Measurements from ENCODE around the gene ZNF609. TPM values are rescaled to one million over a fixed set of nuclear protein-coding genes. Genes with fewer than 3 reads are reported as not detected.

The ZNF609 gene
- total and polyA plus RNA-seq, 11 donors, result 5.8 to 24.5 (median 15.3) TPM

DNA sequence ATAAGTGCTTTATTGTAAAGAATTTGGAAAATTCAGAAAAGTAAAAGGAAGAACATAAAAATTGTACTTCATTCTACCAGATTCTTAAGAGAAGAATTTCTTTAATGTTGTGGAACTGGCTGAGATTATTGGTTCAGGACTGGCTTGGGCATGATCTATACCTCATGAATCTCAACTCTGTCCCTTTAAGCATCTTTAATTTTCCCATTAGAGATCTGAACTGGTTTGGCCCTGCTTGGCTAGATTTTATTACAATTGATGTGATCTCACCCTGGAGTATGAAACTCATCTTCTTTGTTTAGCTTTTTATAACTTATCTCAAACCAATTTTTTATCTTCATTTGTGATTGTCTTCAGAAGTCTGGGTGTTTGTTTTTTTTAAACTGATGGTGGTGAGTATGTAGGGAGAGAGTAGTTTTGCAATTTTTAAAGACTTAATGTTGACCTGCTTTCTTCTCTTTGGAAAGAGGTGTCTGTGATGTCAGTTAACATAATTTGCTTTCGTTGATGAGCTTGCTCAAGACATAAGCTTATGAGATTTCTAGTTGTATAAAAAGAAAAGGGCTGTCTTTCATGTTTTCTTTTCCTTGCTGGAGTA is 61.9 kb downstream of the ZNF609 start:
- no peak for ATAC-seq
- Histone ChIP-seq H3K9me3 (no peaks in the 10 kb centered on the region), H3K4me1 (peaks cover 5 to 30% (median 22%) of the 10 kb centered on the region in 12 donors), H3K36me3 (peaks cover 0 to under 1% (median 0%) of the 10 kb centered on the region in 9 donors), H3K4me3 (no peak overlapping the region), H3K27ac (peak overlapping the region in 7 of 12 donors; percentile 11 to 58 (median 44)), H3K27me3 (no peaks in the 10 kb centered on the region)
- WGBS, 4 donors, result 58 to 75% (median 67%) methylated on average over 1 of the region's 1 CpG
- intact Hi-C loops (cut with DNase I), result no loop called here
- no peak for DNase-seq
- TF ChIP-seq, protein P1, sequence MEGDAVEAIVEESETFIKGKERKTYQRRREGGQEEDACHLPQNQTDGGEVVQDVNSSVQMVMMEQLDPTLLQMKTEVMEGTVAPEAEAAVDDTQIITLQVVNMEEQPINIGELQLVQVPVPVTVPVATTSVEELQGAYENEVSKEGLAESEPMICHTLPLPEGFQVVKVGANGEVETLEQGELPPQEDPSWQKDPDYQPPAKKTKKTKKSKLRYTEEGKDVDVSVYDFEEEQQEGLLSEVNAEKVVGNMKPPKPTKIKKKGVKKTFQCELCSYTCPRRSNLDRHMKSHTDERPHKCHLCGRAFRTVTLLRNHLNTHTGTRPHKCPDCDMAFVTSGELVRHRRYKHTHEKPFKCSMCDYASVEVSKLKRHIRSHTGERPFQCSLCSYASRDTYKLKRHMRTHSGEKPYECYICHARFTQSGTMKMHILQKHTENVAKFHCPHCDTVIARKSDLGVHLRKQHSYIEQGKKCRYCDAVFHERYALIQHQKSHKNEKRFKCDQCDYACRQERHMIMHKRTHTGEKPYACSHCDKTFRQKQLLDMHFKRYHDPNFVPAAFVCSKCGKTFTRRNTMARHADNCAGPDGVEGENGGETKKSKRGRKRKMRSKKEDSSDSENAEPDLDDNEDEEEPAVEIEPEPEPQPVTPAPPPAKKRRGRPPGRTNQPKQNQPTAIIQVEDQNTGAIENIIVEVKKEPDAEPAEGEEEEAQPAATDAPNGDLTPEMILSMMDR (IDR thresholded peaks at IDR 0.05), result no peak
- no peak for TF ChIP-seq POLR2A (IDR thresholded peaks at IDR 0.05)

DNA sequence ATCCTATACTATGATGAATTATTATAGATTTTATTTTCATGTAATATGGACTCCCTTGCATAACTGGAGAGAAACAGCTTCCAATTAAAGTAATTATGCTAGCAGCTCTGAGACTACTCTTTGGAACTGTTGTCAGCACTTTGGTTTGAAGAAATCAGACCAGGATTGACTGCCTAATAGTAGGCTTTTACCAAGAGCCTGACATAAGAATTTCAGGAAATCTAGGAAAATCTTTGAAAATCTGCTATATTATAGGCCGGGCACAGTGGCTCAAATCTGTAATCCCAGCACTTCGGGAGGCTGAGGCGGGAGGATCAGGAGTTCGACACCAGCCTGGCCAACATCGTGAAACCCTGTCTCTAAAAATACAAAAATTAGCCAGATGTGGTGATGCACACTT is 62.9 kb downstream of the ZNF609 start:
- H3K27me3 ChIP-seq, result no peaks in the 10 kb centered on the region
- no peak for DNase-seq
- intact Hi-C loops (cut with DNase I), result no loop called here
- ATAC-seq, result no peak
- H3K27ac ChIP-seq, result no peak overlapping the region
- H3K4me1 ChIP-seq, result peaks cover 5 to 33% (median 22%) of the 10 kb centered on the region in 12 donors
- no peak overlapping the region for H3K4me3 ChIP-seq
- 94 to 98% (median 97%) methylated on average over 5 of the region's 5 CpGs for WGBS, 4 donors
- H3K36me3 ChIP-seq, result no peaks in the 10 kb centered on the region
- H3K9me3 ChIP-seq, result no peaks in the 10 kb centered on the region
- TF ChIP-seq, protein P1 (IDR thresholded peaks at IDR 0.05), result no peak
- no peak for TF ChIP-seq POLR2A (IDR thresholded peaks at IDR 0.05)

DNA sequence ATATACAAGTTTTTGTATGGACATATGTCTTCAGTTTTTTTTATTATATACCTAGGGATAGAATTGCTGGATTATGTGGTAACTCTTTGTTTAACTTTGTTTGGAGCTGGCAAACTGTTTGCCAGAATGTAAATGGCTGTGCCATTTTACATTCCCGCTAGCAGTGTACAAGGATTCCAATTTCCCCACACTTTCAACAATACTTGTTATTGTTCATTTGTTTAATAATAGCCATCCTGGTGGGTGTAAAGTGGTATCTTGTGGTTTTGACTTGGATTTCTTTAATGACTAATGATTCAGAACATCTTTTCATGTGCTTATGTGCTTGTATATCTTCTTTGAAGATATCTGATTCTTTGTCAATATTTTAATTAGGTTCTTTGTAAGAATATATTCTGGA is 64.4 kb downstream of the ZNF609 start:
- no peak for TF ChIP-seq POLR2A (IDR thresholded peaks at IDR 0.05)
- TF ChIP-seq, protein P1 (IDR thresholded peaks at IDR 0.05), result no peak
- intact Hi-C loops (cut with DNase I), result no loop called here
- DNase-seq (no peak), ATAC-seq (no peak)
- WGBS, 4 donors, result 95 to 100% (median 96%) methylated on average over 1 of the region's 1 CpG
- H3K4me1 ChIP-seq, result peaks cover 5 to 30% (median 22%) of the 10 kb centered on the region in 12 donors
- H3K4me3 ChIP-seq, result no peak overlapping the region
- H3K36me3 ChIP-seq, result no peaks in the 10 kb centered on the region
- H3K9me3 ChIP-seq, result no peaks in the 10 kb centered on the region
- H3K27me3 ChIP-seq, result no peaks in the 10 kb centered on the region
- H3K27ac ChIP-seq, result no peak overlapping the region

DNA sequence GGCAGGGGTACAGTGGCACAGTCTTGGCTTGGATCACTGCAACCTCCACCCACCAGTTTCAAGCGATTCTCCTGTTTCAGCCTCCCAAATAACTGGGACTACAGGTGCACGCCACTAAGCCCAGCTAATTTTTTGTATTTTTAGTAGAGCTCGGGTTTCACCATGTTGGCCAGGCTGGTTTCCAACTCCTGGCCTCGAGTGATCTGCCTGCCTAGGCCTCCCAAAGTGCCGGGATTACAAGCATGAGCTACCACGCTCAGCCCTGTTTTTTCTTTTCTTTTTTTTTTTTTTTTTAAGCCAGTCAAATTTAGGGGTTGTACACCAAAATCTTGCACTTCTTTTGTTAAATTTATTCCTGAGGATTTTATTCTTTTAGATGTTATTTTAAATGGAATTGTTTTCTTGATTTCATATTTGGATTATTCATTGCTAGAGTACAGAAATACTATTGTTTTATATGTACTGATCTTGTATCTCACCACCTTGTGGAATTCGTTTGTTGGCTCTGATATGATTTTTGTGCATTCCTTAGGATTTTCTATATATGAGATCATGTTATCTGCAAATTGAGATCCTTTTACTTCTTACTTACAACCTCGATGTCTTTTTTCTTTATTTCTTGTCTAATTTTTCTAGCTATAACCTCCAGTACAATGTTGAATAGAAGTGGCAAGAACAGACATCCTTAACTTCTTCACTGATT is 65.6 kb downstream of the ZNF609 start:
- H3K4me1 ChIP-seq, result peaks cover 1 to 32% (median 18%) of the 10 kb centered on the region in 12 donors
- no peak overlapping the region for H3K27ac ChIP-seq
- H3K9me3 ChIP-seq, result no peaks in the 10 kb centered on the region
- no peaks in the 10 kb centered on the region for H3K36me3 ChIP-seq
- H3K4me3 ChIP-seq, result no peak overlapping the region
- WGBS, 4 donors, result 85 to 88% (median 86%) methylated on average over 8 of the region's 8 CpGs
- ATAC-seq (no peak), DNase-seq (no peak)
- no peaks in the 10 kb centered on the region for H3K27me3 ChIP-seq
- TF ChIP-seq POLR2A (IDR thresholded peaks at IDR 0.05), result no peak
- TF ChIP-seq, protein P1 (IDR thresholded peaks at IDR 0.05), result no peak
- intact Hi-C loops (cut with DNase I), result no loop called here
